Epidermal melanocyte (primary cell): ENCODE measurements around the gene LSM2.
A peak's percentile ranks its signal among the peaks of the same experiment; 100 is the strongest.

Experiments used
- DNase-seq: peaks from one replicate; pipeline ENCODE4 v3.0.0; 2011; ENCODE audit warnings: low spot score; ENCODE audit not compliant: insufficient read length

Gene LSM2

DNA sequence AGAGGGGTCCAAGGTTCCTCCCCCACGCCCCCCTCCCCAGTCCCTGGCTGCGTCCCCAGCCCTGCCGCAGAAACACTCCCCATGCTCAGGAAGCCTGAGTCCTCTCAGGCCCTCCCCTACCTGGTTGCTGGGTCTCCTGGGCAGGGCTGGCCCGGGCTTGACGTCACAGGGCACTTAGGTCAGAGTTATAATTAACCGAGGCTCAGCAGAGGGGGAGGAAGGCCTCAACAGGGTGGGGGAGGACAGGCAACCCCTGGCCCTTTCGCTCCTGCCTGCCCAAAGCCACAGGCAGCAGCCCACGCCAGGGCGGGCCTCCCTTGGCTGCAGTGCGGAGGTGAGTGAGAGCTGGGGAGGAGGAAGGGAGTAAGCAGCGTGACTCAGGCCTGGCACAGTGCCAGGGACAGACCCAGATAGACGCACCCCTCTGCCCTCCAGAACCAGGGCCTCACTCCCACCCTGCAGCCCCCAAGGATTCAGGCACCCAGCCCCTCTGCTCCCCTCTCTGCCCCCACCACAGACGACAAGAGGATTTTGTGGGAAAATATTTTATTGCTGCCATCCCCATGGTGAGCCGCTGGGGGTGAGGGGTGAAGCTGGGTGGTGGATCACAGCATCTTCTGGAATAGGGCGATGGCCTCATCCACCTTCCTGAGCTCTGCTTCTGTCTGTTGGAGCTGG is 29.6 kb downstream of the LSM2 start, which contains the start of gene VWA7:
VWA7 (minus strand) TSS at position 340 of the 678 bp plus-strand sequence. CDS start 549 bp downstream, outside the sequence.
- DNase-seq: no peak

DNA sequence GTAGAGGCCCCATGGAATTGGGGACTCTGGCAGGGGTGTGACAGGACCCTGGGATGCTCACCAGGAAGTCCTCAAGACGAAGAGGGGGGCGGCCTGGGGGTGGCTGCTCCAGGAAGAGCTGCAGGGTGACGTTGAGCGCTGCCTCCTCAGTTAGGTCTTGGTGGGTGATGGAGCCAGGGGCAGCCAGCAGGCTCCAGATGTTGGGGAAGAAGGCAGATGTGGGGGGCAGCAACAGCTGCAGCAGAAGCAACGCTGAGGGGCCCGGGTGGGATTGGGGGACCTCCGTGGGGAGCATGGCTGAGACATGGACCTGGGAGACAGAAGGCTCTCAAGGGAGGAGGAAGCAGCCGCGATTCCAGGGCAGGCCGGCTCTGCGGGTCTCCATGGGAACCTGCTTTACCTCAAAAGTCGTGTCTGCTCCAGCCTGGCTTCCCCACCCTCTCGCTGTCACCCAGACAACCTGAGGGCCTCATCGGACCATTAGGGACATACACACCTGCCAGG is 30.2 kb downstream of the LSM2 start:
- no peak for DNase-seq

DNA sequence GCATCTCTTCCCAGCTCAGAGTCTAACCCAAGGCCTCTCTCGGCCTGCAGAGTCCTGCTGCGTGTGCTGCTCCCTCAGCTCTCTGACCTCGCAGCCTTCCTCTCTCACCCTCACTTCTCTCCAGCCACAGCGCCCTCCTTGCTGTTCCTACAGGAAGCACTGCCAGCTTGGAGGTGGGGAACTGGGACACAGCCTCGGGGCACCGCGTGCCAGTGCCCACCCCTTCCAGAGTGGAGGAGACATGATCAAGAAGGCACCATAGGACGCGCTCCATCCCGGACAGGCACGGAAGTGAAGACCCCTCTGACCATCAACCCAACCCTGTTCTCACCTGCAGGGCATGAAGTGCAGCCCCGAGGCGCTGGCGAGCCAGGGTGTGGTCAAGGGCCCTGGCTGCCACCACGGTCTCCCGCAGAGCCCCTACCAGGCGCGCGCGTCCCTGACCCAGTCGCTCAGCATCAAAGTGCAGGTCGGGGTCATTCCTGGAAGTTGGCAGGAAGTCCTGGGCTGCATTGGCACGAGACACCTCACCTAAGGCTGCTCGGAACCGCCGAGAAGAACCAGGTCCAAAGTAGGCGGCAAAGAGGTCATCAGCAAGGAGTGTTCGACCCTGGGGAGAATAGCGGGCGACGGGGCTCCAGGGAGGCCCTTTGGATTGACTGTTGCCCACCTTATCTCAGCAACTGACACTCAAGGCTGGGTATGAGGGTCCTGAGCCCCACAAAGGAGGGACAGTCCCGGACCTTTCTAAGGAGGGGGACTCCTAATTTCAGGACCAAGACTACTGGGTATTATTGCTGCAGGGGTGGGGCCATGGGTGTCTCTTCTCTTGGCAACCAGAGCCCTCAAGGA is 30.9 kb downstream of the LSM2 start:
- no peak for DNase-seq

DNA sequence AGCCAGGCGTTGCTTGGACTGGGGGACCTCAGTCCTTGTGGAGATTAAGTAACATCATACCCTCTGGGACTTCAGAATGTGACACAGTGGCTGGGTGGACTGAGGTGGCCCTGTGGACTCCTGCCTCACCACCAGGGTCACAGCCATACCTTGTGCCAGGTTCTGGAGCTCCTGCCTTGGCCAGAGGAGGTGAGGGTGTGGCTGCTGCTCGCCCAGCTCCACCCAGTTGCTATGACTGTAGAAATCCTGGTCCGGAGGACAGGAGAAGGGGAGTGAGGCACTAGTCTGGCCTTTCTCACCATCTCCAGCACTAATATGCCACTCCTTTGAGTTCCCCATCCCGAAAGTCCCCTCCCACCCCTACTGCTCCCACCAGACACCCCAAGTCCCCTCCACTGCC is 31.6 kb downstream of the LSM2 start:
- no peak for DNase-seq

DNA sequence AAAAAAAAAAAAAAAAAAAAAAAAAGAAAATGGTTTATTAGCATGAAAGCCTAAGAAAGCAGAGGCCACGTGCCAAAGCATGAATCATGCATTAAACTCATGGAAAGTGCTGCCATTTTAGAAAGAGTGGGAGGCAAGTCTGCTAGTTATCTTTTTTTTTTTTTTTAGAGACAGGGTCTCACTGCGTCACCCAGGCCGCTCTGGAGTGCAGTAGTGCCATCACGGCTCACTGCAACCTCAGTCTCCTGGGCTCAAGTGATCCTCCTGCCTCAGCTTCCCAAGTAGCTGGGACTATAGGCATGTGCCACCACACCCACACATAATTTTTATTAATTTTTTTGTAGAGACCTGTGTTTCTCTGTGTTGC is 34.8 kb downstream of the LSM2 start:
- no peak for DNase-seq

DNA sequence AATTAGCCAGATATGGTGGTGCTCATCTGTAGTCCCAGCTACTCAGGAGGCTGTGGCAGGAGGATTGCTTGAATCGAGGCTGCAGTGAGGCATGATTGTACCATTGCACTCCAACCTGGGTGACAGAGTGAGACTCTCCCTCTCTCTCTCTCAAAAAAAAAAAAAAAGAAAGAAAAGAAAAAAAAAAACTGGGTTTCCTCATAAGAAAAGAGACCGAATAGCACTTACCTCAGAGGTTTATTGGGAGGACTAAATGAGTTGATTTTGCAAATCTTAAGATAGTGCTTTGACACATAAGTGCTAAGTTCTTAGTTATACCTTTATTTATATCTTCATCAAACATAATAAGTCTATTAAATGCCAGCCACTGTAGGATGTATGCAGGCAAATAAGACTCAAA is 35.9 kb downstream of the LSM2 start:
- no peak for DNase-seq

DNA sequence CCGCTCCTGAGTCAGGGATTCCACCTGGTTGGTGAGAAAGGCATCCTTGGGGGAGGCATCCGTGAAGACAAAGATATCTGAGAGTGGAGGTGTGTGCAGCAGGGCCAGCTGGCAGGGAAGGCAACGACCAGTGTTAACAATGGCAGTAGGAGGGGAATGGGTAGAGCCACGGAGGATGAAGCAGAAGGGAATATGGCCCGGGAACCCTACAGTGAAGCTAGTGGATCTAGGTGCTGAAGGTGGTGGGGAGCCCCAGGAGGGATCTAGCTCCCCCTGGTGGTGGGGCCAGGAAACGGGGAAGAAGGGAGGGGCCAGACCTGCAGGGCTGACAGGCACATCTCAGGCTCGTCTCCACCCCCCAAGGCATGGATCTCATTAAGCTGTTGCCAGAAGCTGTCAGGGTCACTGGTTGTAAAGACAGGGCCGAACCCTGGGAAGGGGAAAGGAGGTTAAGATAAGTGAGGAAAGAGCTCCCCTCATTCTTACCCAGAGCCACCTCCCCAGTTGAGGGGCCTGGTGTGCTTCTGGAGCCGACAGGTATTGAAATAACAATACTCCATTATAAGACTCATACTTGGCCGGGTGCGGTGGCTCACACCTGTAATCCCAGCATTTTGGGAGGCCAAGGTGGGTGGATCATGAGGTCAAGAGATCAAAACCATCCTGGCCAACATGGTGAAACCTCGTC is 36.9 kb downstream of the LSM2 start:
- DNase-seq: peak; percentile 86

DNA sequence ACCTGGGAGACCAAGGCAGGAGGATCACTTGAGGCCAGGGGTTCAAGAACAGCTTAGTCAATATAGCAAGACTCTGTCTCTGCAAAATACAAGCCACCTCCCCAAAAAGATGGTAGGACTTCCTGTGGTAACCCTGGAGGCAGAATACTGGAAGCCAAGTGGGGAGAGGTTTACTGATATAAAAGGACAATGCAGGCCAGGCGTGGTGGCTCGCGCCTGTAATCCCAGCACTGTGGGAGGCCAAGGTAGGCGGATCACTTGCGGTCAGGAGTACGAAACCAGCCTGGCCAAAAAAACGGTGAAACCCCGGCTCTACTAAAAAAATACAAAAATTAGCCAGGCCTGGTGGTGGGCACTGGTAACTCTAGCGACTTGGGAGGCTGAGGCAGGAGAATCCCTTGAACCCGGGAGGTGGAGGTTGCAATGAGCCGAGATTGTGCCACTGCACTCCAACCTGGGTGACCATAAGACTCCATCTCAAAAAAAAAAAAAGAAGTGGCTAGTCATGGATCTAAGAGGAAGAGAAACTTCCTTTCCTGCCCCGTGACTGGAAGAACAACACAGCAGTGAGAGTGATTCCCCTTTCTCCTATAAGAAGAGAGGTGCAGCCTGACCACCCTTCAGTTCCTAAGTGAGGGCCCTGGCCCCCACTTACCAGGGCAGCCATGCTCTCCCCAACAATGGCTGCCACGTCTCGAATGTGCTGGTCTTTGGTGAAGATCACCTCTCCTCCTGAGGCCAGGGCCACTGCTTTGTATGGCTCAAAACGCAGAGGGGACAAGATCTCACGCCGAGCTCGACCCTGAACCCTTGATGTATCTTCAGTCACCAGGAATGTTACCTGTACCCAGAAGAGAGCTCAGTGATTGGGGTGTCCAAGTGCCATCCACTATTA is 38.2 kb downstream of the LSM2 start:
- no peak for DNase-seq

DNA sequence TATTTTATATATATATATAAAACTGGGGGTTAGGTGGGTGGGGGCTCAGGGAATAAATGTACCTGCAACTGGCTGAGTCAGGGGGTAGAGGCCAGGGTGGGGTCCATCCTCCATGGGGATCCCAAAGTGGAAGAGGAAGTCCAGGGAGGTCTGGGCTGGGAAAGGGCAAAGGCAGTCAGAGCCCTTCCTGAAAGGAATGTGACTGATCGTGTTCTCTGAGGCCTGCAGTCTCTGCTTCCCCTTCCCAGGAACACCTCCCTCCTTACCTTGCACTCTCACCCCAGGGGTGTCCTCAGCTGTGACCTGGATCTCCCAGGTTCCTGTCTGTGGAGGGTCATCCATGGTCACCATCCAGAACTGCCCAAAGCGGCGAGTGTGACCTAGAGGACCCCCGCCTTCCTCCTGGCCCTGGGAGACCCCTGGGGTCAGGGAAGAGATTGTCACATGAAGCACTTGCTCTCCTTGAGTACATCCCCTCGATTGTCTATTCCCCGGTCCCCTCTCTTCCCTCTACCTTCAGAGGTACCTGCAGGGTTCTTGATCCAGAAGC is 39.6 kb downstream of the LSM2 start:
- DNase-seq: no peak

DNA sequence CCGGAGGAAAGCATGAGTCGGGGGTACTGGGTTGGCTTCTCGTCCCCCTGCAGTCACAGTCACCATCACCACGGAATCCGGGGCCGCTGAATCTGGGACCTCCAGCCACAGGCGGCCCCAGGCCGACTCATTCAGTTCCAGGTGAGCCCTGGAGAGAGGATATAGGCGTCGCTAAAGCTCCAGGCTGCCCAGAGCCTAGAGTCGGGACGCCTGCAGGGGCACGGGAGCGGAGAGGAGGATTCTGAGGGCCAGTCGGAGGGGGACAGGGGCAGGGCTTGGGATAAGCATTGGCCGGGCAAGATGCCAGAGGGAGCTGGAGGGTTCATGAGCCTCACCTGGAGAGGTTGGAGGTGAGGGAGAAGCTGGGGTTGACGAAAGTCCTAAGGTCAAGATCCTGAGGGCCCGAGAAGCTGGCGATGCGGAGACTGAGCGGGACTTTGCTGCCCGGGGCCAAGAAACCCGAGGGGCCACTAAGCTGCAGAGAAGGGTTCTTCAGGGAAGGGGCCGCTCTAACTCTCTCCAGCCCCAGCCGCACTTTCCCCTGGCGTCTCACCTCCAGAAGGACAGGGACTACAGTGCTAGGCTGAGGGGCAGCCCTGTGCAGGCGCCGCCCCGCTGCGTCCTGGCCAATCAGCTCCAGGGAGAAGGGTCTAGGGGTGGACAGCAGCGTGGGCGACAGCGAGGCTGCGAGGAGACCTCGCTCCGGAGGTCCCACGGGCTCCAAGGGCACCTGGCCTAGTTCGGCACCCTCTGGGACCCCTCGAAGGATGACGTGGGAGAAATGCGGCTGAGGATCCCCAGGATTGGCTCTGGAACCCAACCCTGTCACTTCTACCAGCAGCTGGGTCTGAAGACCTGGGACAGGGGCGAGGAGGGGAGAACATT is 40.6 kb downstream of the LSM2 start:
- DNase-seq: no peak

DNA sequence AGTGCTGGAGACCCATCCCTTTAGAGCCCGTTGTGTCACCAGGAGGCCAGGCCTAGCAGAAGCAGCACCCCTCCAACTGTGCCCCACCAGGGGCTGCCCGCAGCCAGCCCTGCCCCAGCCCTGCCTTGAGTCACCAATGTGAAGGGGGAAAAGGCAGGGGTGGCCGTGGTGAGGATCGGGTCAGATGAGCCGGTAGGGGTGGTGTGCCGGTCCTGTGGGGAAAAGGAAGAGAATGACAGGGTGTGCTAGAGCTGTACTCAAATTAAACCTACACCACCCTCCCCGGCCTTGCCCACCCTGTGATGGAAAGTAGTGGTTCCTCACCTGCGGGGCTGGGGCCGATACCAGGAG is 41.2 kb downstream of the LSM2 start:
- DNase-seq: no peak

DNA sequence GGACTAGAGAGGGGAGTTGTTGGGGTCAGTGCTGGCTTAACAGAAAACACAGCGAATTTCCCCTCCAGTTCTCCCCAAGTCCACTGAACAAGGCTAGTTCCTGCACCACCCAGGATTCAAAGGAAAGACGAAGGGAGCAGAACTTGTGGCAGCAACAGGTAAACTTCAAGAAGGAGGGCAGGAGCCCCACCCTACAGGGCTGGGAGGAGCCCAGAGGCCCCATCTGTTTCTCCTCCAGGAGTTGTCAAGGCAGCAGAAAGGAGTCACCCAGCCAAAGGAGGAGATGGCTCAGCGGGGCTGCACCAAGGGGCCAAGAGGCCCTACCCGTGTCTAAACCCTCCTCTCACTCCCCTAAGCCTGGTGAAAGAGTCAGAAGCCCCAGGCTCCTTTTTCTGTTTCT is 42.6 kb downstream of the LSM2 start:
- DNase-seq: no peak

DNA sequence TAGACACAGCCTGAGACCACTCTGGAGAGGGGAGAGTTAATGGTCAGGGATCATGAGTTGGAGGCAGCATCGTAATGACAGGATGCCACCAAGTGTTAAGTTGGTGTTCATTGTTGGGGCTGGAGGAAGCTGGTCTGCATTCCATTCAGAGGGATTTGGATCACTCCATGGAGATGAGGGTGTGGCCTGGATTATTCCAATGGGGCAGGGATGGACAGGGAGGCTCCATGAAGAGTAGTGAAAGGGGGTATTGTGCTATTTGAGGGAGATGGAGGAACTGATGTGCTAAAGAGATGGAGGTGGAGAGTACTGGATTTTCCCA is 43.2 kb downstream of the LSM2 start:
- peak; percentile 89 for DNase-seq

DNA sequence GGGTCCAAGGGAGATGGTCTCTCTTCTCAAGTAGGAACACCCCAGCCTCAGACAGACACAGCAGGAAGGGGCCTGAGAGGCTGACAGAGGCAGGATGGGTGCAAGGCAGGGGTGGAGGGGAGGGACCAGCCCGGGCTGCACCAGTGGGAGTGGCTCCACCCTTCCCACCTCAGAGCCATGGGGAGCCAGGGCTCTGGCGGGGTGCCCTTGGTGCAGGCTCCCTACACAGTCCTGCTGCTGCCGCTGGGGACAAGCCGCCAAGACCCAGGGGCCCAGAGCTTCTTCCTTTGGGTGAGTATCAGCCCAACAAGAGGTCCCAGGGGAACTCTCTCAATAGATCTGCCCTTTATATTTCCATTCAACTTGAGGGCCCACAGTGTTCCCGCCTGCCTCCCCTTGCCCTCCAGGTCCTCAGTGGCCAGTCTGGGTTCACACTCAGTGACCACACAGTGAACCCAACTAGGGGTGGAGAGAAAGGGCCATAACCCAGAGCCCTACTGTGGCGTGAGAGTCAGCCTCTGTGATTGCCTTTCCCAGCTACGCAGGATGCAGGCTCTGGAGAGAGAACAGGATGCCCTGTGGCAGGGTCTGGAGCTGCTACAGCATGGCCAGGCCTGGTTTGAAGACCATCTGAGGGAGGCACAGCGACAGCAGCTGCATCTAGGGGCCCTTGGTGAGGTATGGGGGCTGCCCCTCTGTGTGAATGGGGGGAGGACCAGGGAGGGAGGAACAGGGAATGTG is 43.7 kb downstream of the LSM2 start:
- no peak for DNase-seq

DNA sequence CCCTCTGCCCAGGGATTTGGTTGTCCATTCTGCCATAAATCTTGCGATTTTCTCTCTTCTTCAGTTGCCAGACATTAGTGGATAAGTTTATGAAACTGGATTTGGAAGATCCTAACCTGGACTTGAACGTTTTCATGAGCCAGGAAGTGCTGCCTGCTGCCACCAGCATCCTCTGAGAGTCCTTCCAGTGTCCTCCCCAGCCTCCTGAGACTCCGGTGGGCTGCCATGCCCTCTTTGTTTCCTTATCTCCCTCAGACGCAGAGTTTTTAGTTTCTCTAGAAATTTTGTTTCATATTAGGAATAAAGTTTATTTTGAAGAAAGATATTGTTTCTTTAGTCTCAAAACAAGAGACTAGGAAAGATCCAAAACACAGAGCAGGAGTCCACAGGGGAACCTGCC is 44.4 kb downstream of the LSM2 start, which contains the start of gene SAPCD1:
SAPCD1 (plus strand) TSS at position 301 of the 400 bp plus-strand sequence. CDS start 399 bp downstream, outside the sequence.
- DNase-seq: no peak

DNA sequence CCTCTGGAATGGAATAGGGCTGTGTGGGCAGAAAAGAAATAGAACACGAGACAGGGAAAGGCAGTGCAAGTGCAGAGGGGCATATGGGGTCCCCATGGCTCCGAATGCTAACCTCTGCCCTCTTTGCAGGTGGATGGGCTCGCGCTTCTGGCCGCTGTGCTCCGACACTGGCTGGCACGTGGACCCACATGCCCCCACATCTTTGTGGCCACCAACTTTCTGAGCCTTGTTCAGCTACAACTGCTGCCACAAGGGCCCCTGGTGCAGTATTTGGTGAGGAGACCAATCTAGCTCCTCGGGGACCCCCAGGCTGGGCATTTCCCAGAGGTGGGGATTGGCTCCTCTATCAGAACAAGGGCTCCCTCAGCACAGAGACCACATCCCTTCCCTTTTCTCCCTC is 45.4 kb downstream of the LSM2 start:
- no peak for DNase-seq

DNA sequence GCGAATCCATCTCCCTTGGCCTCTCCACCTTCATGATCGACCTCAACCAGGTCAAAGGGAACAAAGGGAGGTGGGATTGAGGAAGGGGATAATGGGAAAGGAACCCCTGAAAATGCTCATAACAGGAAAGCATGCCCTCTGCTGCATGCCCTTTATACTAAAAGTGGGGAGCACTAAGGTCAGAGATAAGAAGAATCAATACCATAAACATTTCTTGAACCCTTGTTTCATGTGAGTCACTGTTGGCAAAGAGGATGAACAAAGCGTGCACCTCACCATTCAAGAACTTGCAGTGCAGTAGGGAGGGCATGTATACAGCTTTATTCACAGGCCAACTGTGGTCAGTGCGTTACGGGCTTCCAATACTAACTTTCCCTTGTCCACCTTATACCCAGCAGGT is 46.0 kb downstream of the LSM2 start:
- no peak for DNase-seq

DNA sequence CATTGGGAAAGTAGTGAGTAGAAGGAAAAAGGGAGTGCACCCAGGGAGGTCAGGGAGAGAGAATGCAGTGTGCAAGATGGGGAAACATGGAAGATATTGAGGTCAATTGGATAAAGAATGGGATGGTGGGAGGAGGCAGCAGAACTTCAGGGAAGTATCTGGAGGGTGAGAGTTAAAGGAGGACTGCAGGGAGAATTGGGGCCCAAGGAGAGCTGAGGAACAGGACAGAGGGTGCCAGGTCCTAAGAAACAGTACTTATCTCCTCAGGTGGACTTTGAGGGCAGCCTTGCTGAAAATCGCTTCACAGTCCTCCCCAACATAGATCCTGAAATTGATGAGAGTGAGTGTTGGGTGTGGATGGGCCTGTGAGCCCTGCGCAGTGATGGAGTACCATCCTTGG is 48.5 kb downstream of the LSM2 start:
- no peak for DNase-seq

DNA sequence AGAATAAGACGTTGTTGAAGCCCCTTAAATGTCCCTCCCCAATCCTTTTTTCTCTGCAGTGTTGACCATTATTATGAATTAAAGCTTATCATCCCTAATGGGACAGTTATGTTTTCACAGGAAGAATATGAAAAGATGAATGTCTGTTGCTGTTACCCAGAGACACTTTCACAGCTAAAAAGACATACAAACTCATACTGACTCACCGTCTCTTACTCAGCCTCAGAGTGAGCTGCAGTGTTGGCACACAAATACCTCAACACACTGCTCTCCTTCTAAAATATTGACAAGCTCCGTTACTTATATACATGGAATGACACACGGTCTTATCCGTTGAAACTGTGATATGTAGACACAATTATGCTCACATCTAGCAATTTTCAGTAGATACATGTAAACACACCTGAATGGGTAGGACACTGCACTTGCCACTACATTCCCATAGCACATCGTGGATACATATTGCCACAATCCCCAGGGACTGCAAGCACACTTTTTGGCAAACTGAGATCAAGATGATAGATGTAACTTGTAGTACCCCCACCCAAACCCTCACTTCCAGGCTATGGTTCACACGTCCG is 53.9 kb downstream of the LSM2 start:
- DNase-seq: no peak
